Endodermal cell (in vitro differentiated cells): Measurements from ENCODE around the gene DLGAP1. TPM values are rescaled to one million over a fixed set of nuclear protein-coding genes. Genes with fewer than 3 reads are reported as not detected.

Experiments
- DNase-seq: peaks from one replicate; pipeline ENCODE4 v3.0.0-alpha.2; 2017
- H3K27ac ChIP-seq: 2 replicates; pipeline ENCODE4 v1.5.1; 2013; ENCODE audit warnings: mild to moderate bottlenecking, low read depth, low read length, moderate library complexity
- H3K27me3 ChIP-seq: 2 replicates; pipeline ENCODE4 v1.6.1; 2013; ENCODE audit warnings: mild to moderate bottlenecking, low read length, moderate library complexity; ENCODE audit not compliant: insufficient read depth, control insufficient read depth, poor library complexity, severe bottlenecking
- H3K36me3 ChIP-seq: 2 replicates; pipeline ENCODE4 v1.7.0; 2013; ENCODE audit warnings: mild to moderate bottlenecking, low read length, moderate library complexity; ENCODE audit not compliant: control insufficient read depth, insufficient read depth
- H3K4me1 ChIP-seq: one replicate; pipeline ENCODE4 v1.7.0; 2013; ENCODE audit warnings: low read length; ENCODE audit not compliant: control insufficient read depth, insufficient read depth
- H3K4me3 ChIP-seq: 2 replicates; pipeline ENCODE4 v1.5.1; 2013; ENCODE audit warnings: mild to moderate bottlenecking, low read length, moderate library complexity
- H3K9ac ChIP-seq: 2 replicates; pipeline ENCODE4 v1.6.1; 2013; ENCODE audit warnings: mild to moderate bottlenecking, low read length, moderate library complexity; ENCODE audit not compliant: poor library complexity, severe bottlenecking; ENCODE audit errors: extremely low read depth
- H3K9me3 ChIP-seq: 2 replicates; pipeline ENCODE4 v1.6.1; 2013; ENCODE audit warnings: mild to moderate bottlenecking, low read length, moderate library complexity; ENCODE audit not compliant: control insufficient read depth
- H3K27ac Mint-ChIP-seq: 2 replicates; pipeline ENCODE4 v1.8.0; 2020; ENCODE audit warnings: mixed read lengths
- H3K27me3 Mint-ChIP-seq: 2 replicates; pipeline ENCODE4 v1.8.0; 2021; ENCODE audit warnings: mild to moderate bottlenecking, mixed read lengths; ENCODE audit not compliant: insufficient read depth
- H3K36me3 Mint-ChIP-seq: 2 replicates; pipeline ENCODE4 v1.8.0; 2020; ENCODE audit warnings: low read depth, mixed read lengths
- H3K4me1 Mint-ChIP-seq: 2 replicates; pipeline ENCODE4 v1.8.0; 2020; ENCODE audit warnings: mixed read lengths
- H3K4me3 Mint-ChIP-seq: 2 replicates; pipeline ENCODE4 v1.8.0; 2020; ENCODE audit warnings: mild to moderate bottlenecking, moderate library complexity, mixed read lengths
- H3K9me3 Mint-ChIP-seq: 2 replicates; pipeline ENCODE4 v1.8.0; 2020; ENCODE audit warnings: mild to moderate bottlenecking, mixed read lengths
- CTCF ChIP-seq: fragments of 200-600 bp; sonication (generic); conservative IDR thresholded peaks from 2 replicates; pipeline ENCODE4 v1.5.0; 2021; ENCODE audit warnings: antibody characterized with exemption, mild to moderate bottlenecking
- WGBS, 2 experiments: methylation state at CpG; one replicate each; pipeline versions ENCODE4 v1.1.5 to v1.1.7; 2013; ENCODE audit warnings: missing lambda C conversion rate in 2 of 2, mixed read lengths in 1 of 2; ENCODE audit not compliant: insufficient coverage in 1 of 2, insufficient read length in 1 of 2; 5-methylcytosine and 5-hydroxymethylcytosine counted together
- total RNA-seq, 2 donors: library from RNA; stranded (reverse); fragmentation: NEBNext Ultra II Directional in 1 of 2; extraction: Animal tissue kit (Norgen Biotek cat#: 25700) in 1 of 2; gene quantifications; 2 replicates in 1 of 2; 3 replicates in 1 of 2; pipeline ENCODE4 v1.2.1, GENCODE V29; 2021

The DLGAP1 gene
- total RNA-seq, 2 donors from 2014 or later = 11.5 to 21.5 TPM

- Mint-ChIP-seq H3K9me3 (no peaks in the 10 kb centered on the region), H3K4me1 (peaks cover 25% of the 10 kb centered on the region), H3K27ac (no peak overlapping the region), H3K27me3 (no peaks in the 10 kb centered on the region), H3K4me3 (no peak overlapping the region), H3K36me3 (no peaks in the 10 kb centered on the region)
- peaks cover 4% of the 10 kb centered on the region for H3K4me1 ChIP-seq
- H3K9ac ChIP-seq = no peak overlapping the region
- H3K9me3 ChIP-seq = no peaks in the 10 kb centered on the region
- DNase-seq = no peak
- H3K27me3 ChIP-seq = no peaks in the 10 kb centered on the region
- 48% methylated on average over 3 of the region's 3 CpGs; no CpG with 5 or more reads in 1 of the 2 experiments for WGBS, 2 experiments
- TF ChIP-seq CTCF = no peak
- H3K27ac ChIP-seq = no peak overlapping the region
- H3K4me3 ChIP-seq = no peak overlapping the region
- H3K36me3 ChIP-seq = no peaks in the 10 kb centered on the region
Observed at GRCh38 chr18:4384932-4385331, 70.2 kb downstream of the DLGAP1 start.

- no peaks in the 10 kb centered on the region for H3K9me3 Mint-ChIP-seq
- no peak for TF ChIP-seq CTCF
- no peak overlapping the region for H3K27ac Mint-ChIP-seq
- Histone ChIP-seq H3K9ac (no peak overlapping the region), H3K4me3 (no peak overlapping the region), H3K27ac (no peak overlapping the region), H3K27me3 (no peaks in the 10 kb centered on the region), H3K4me1 (no peaks in the 10 kb centered on the region), H3K36me3 (no peaks in the 10 kb centered on the region), H3K9me3 (no peaks in the 10 kb centered on the region)
- no peaks in the 10 kb centered on the region for H3K36me3 Mint-ChIP-seq
- H3K4me1 Mint-ChIP-seq = peaks cover 21% of the 10 kb centered on the region
- no peak for DNase-seq
- 83% methylated on average over 1 of the region's 1 CpG; no CpG with 5 or more reads in 1 of the 2 experiments for WGBS, 2 experiments
- H3K4me3 Mint-ChIP-seq = no peak overlapping the region
- H3K27me3 Mint-ChIP-seq = no peaks in the 10 kb centered on the region
Observed at GRCh38 chr18:4374564-4374963, 80.5 kb downstream of the DLGAP1 start.

- Histone ChIP-seq H3K36me3 (peaks cover 4% of the 10 kb centered on the region), H3K4me1 (peaks cover 8% of the 10 kb centered on the region), H3K9me3 (peaks cover 1% of the 10 kb centered on the region), H3K27ac (no peak overlapping the region), H3K9ac (no peak overlapping the region), H3K4me3 (no peak overlapping the region), H3K27me3 (no peaks in the 10 kb centered on the region)
- no peak for TF ChIP-seq CTCF
- DNase-seq = no peak
- 82 to 83% methylated on average over 3 to 4 of the region's 4 CpGs for WGBS, 2 experiments
- H3K9me3 Mint-ChIP-seq = peaks cover 2% of the 10 kb centered on the region
- peaks cover 26% of the 10 kb centered on the region for H3K4me1 Mint-ChIP-seq
- peaks cover 1% of the 10 kb centered on the region for H3K36me3 Mint-ChIP-seq
- no peaks in the 10 kb centered on the region for H3K27me3 Mint-ChIP-seq
- peak overlapping the region; percentile 2 for H3K27ac Mint-ChIP-seq
- no peak overlapping the region for H3K4me3 Mint-ChIP-seq
Observed at GRCh38 chr18:4369705-4370104, 85.4 kb downstream of the DLGAP1 start.
